Measurements from ENCODE around the gene PCDHB14. TPM values are rescaled to one million over a fixed set of nuclear protein-coding genes. Genes with fewer than 3 reads are reported as not detected.
"Not testable (repeated sequence)": the region's sequence is repeated elsewhere in the genome, so short reads cannot be mapped to it uniquely, and the experiment has no call there.

PCDHB14 gene
- polyA plus RNA-seq, 3 donors: not detected

GRCh38 chr5:141241496-141241895, 18.4 kb downstream of the PCDHB14 start:
- Mint-ChIP-seq H3K27ac (no peak overlapping the region), H3K4me1 (no peaks in the 10 kb centered on the region), H3K9me3 (peaks cover 37 to 77% (median 71%) of the 10 kb centered on the region in 7 donors), H3K4me3 (no peak overlapping the region), H3K27me3 (ENCODE audit: low read depth in 3 of 3) (peaks cover 5 to 28% (median 25%) of the 10 kb centered on the region in 3 donors), H3K36me3 (peaks cover 2% of the 10 kb centered on the region in 2 donors)
- intact Hi-C loops (cut with micrococcal nuclease): no loop called here
- Histone ChIP-seq H3K9ac (ENCODE audit: insufficient read depth, low read length, poor library complexity, severe bottlenecking) (no peak overlapping the region), H3K27me3 (ENCODE audit: control insufficient read depth in 2 of 2, insufficient read depth in 2 of 2, low read length in 2 of 2) (peaks cover 2 to 21% of the 10 kb centered on the region in 2 donors), H2AFZ (ENCODE audit: insufficient read depth, low read depth, low read length, poor library complexity, severe bottlenecking) (no peak overlapping the region), H3K9me3 (replicated peaks in 1 of 2; ENCODE audit: control insufficient read depth in 1 of 2, insufficient read depth in 1 of 2, low read length in 2 of 2) (peaks cover 52 to 90% of the 10 kb centered on the region in 2 donors), H3K27ac (ENCODE audit: low read depth in 1 of 2, low read length in 2 of 2) (no peak overlapping the region), H3K4me1 (ENCODE audit: control insufficient read depth in 1 of 2, insufficient read depth in 2 of 2, low read length in 2 of 2) (no peaks in the 10 kb centered on the region), H3K4me3 (replicated peaks in 1 of 3; ENCODE audit: low read depth in 2 of 3, low read length in 3 of 3) (no peak overlapping the region), H3K79me2 (ENCODE audit: insufficient read depth, low read length) (no peaks in the 10 kb centered on the region), H3K36me3 (replicated peaks in 1 of 2; ENCODE audit: control insufficient read depth in 1 of 2, insufficient read depth in 2 of 2, low read length in 2 of 2) (no peaks in the 10 kb centered on the region), H3K4me2 (replicated peaks; ENCODE audit: extremely low read depth, low read length, poor library complexity, severe bottlenecking) (no peak overlapping the region), H4K20me1 (ENCODE audit: insufficient read depth, low read length) (no peaks in the 10 kb centered on the region)
- WGBS (ENCODE audit: insufficient coverage): 31% methylated on average over 43 of the region's 43 CpGs
- TF ChIP-seq, protein P1, sequence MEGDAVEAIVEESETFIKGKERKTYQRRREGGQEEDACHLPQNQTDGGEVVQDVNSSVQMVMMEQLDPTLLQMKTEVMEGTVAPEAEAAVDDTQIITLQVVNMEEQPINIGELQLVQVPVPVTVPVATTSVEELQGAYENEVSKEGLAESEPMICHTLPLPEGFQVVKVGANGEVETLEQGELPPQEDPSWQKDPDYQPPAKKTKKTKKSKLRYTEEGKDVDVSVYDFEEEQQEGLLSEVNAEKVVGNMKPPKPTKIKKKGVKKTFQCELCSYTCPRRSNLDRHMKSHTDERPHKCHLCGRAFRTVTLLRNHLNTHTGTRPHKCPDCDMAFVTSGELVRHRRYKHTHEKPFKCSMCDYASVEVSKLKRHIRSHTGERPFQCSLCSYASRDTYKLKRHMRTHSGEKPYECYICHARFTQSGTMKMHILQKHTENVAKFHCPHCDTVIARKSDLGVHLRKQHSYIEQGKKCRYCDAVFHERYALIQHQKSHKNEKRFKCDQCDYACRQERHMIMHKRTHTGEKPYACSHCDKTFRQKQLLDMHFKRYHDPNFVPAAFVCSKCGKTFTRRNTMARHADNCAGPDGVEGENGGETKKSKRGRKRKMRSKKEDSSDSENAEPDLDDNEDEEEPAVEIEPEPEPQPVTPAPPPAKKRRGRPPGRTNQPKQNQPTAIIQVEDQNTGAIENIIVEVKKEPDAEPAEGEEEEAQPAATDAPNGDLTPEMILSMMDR (IDR thresholded peaks at IDR 0.05): no peak
- no peak for DNase-seq

- peaks cover under 1 to 9% of the 10 kb centered on the region in 2 donors for H3K27me3 ChIP-seq (ENCODE audit: control insufficient read depth in 2 of 2, insufficient read depth in 2 of 2, low read length in 2 of 2)
- no peak within 1 kb of the TSS for H3K27ac ChIP-seq (ENCODE audit: low read depth in 1 of 2, low read length in 2 of 2)
- no peaks in the 10 kb centered on the region for H4K20me1 ChIP-seq (ENCODE audit: insufficient read depth, low read length)
- WGBS (ENCODE audit: insufficient coverage): 11% methylated on average over 12 of the region's 16 CpGs
- H3K36me3 ChIP-seq (replicated peaks in 1 of 2; ENCODE audit: control insufficient read depth in 1 of 2, insufficient read depth in 2 of 2, low read length in 2 of 2): no peaks in the 10 kb centered on the region
- no peak within 1 kb of the TSS for H3K4me2 ChIP-seq (replicated peaks; ENCODE audit: extremely low read depth, low read length, poor library complexity, severe bottlenecking)
- peaks cover 60 to 89% of the 10 kb centered on the region in 2 donors for H3K9me3 ChIP-seq (replicated peaks in 1 of 2; ENCODE audit: control insufficient read depth in 1 of 2, insufficient read depth in 1 of 2, low read length in 2 of 2)
- no peak within 1 kb of the TSS for H3K4me3 ChIP-seq (replicated peaks in 1 of 3; ENCODE audit: low read depth in 2 of 3, low read length in 3 of 3)
- DNase-seq: no peak
- intact Hi-C loops (cut with micrococcal nuclease): no loop called here
- H3K4me1 ChIP-seq (ENCODE audit: control insufficient read depth in 1 of 2, insufficient read depth in 2 of 2, low read length in 2 of 2): no peaks in the 10 kb centered on the region
- Mint-ChIP-seq H3K27me3 (ENCODE audit: low read depth in 3 of 3) (peaks cover 3 to 26% (median 18%) of the 10 kb centered on the region in 3 donors), H3K4me1 (no peaks in the 10 kb centered on the region), H3K9me3 (peaks cover 47 to 84% (median 79%) of the 10 kb centered on the region in 7 donors), H3K27ac (no peak within 1 kb of the TSS), H3K36me3 (no peaks in the 10 kb centered on the region), H3K4me3 (no peak within 1 kb of the TSS)
- H2AFZ ChIP-seq (ENCODE audit: insufficient read depth, low read depth, low read length, poor library complexity, severe bottlenecking): no peak within 1 kb of the TSS
- H3K79me2 ChIP-seq (ENCODE audit: insufficient read depth, low read length): no peaks in the 10 kb centered on the region
- TF ChIP-seq, protein P1 (IDR thresholded peaks at IDR 0.05): no peak
- H3K9ac ChIP-seq (ENCODE audit: insufficient read depth, low read length, poor library complexity, severe bottlenecking): no peak within 1 kb of the TSS
These were observed 22.1 kb downstream of the PCDHB14 start, which contains the start of gene PCDHB15 for GRCh38 chr5:141245250-141245717. PCDHB15 (plus strand) TSS chr5:141245395; CDS start chr5:141245579, 184 bp downstream.

GRCh38 chr5:141246971-141247370, 23.8 kb downstream of the PCDHB14 start:
- intact Hi-C loops (cut with micrococcal nuclease); H3K4me2 ChIP-seq (replicated peaks; ENCODE audit: extremely low read depth, low read length, poor library complexity, severe bottlenecking); H3K27ac ChIP-seq (ENCODE audit: low read depth in 1 of 2, low read length in 2 of 2); H3K4me1 ChIP-seq (ENCODE audit: control insufficient read depth in 1 of 2, insufficient read depth in 2 of 2, low read length in 2 of 2); H3K27me3 ChIP-seq (ENCODE audit: control insufficient read depth in 2 of 2, insufficient read depth in 2 of 2, low read length in 2 of 2); H3K4me1 Mint-ChIP-seq; H2AFZ ChIP-seq (ENCODE audit: insufficient read depth, low read depth, low read length, poor library complexity, severe bottlenecking); H3K4me3 Mint-ChIP-seq; H3K36me3 Mint-ChIP-seq; H3K27ac Mint-ChIP-seq; H4K20me1 ChIP-seq (ENCODE audit: insufficient read depth, low read length); H3K4me3 ChIP-seq (replicated peaks in 1 of 3; ENCODE audit: low read depth in 2 of 3, low read length in 3 of 3); H3K36me3 ChIP-seq (replicated peaks in 1 of 2; ENCODE audit: control insufficient read depth in 1 of 2, insufficient read depth in 2 of 2, low read length in 2 of 2); DNase-seq; H3K79me2 ChIP-seq (ENCODE audit: insufficient read depth, low read length); H3K9ac ChIP-seq (ENCODE audit: insufficient read depth, low read length, poor library complexity, severe bottlenecking): not testable (repeated sequence)
- WGBS (ENCODE audit: insufficient coverage): 50% methylated on average over 18 of the region's 42 CpGs
- Mint-ChIP-seq H3K9me3 (peaks cover 42 to 82% (median 71%) of the 10 kb centered on the region in 7 donors), H3K27me3 (ENCODE audit: low read depth in 3 of 3) (peaks cover 0 to 17% (median 9%) of the 10 kb centered on the region in 3 donors)
- H3K9me3 ChIP-seq (replicated peaks in 1 of 2; ENCODE audit: control insufficient read depth in 1 of 2, insufficient read depth in 1 of 2, low read length in 2 of 2): peaks cover 50 to 89% of the 10 kb centered on the region in 2 donors

Measured in CD14-positive monocyte (primary cell).